ENCODE data around the gene SPIN2B. TPM values are rescaled to one million over a fixed set of nuclear protein-coding genes. Genes with fewer than 3 reads are reported as not detected.
"Not testable (repeated sequence)": the region's sequence is repeated elsewhere in the genome, so short reads cannot be mapped to it uniquely, and the experiment has no call there.

The SPIN2B gene
- total RNA-seq, 1 donor from 2014 or later, result 6.9 TPM

GRCh38 chrX:57135287-57135686 lies 13.9 kb upstream of the SPIN2B start:
- no peaks in the 10 kb centered on the region for H3K9me3 ChIP-seq
- H3K4me1 ChIP-seq, result no peaks in the 10 kb centered on the region
- intact Hi-C loops (cut with DNase I), result no loop called here
- H3K27me3 ChIP-seq, result no peaks in the 10 kb centered on the region
- TF ChIP-seq CTCF (IDR thresholded peaks at IDR 0.05), result no peak
- no peak overlapping the region for H3K4me3 ChIP-seq
- H3K36me3 ChIP-seq, result no peaks in the 10 kb centered on the region
- H3K27ac ChIP-seq, result no peak overlapping the region
- no peak for DNase-seq (ENCODE audit: low spot score in 2 of 2)

GRCh38 chrX:57134702-57135101 lies 13.4 kb upstream of the SPIN2B start:
- DNase-seq (ENCODE audit: low spot score in 2 of 2), result no peak
- no peak overlapping the region for H3K27ac ChIP-seq
- H3K4me3 ChIP-seq, result no peak overlapping the region
- no peaks in the 10 kb centered on the region for H3K36me3 ChIP-seq
- no peak for TF ChIP-seq CTCF (IDR thresholded peaks at IDR 0.05)
- H3K9me3 ChIP-seq, result no peaks in the 10 kb centered on the region
- no peaks in the 10 kb centered on the region for H3K4me1 ChIP-seq
- intact Hi-C loops (cut with DNase I), result no loop called here
- no peaks in the 10 kb centered on the region for H3K27me3 ChIP-seq

- Histone ChIP-seq H3K9me3 (no peaks in the 10 kb centered on the region), H3K4me1 (no peaks in the 10 kb centered on the region), H3K4me3 (no peak overlapping the region), H3K27ac (no peak overlapping the region), H3K27me3 (no peaks in the 10 kb centered on the region), H3K36me3 (no peaks in the 10 kb centered on the region)
- DNase-seq (ENCODE audit: low spot score in 2 of 2), result no peak
- intact Hi-C loops (cut with DNase I), result no loop called here
- no peak for TF ChIP-seq CTCF (IDR thresholded peaks at IDR 0.05)
Observed at GRCh38 chrX:57133706-57134105, 12.4 kb upstream of the SPIN2B start.

GRCh38 chrX:57133284-57133683 lies 11.9 kb upstream of the SPIN2B start:
- H3K36me3 ChIP-seq; H3K27me3 ChIP-seq; H3K9me3 ChIP-seq; H3K4me3 ChIP-seq; intact Hi-C loops (cut with DNase I); H3K4me1 ChIP-seq; DNase-seq (ENCODE audit: low spot score in 2 of 2); H3K27ac ChIP-seq: not testable (repeated sequence)

DNA sequence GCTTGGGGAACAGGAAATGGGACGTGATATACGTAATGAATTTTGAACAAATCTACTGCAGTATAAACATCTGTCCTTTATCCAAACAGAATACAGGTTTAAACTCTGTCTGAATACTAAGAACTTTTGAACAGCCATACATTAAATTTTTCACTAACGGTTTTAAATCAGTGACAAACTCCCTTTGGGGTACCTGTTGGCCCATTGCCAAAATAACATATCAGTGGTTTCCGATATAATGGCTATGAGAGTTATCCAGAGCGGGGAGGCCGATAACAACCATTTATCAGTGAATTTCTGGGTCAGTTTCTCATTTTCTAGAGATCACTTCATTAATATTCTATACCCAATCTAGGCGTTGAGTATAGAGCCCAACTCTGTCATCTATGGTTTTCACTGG lies 10.7 kb upstream of the SPIN2B start:
- no peaks in the 10 kb centered on the region for H3K36me3 ChIP-seq
- no peaks in the 10 kb centered on the region for H3K27me3 ChIP-seq
- intact Hi-C loops (cut with DNase I), result no loop called here
- no peak overlapping the region for H3K4me3 ChIP-seq
- no peaks in the 10 kb centered on the region for H3K9me3 ChIP-seq
- no peak overlapping the region for H3K27ac ChIP-seq
- no peak for TF ChIP-seq CTCF (IDR thresholded peaks at IDR 0.05)
- H3K4me1 ChIP-seq, result no peaks in the 10 kb centered on the region
- no peak for DNase-seq (ENCODE audit: low spot score in 2 of 2)

GRCh38 chrX:57121816-57122215 lies 468 bp upstream of the SPIN2B start:
- DNase-seq (ENCODE audit: low spot score in 2 of 2), result no peak
- H3K27me3 ChIP-seq, result no peaks in the 10 kb centered on the region
- intact Hi-C loops (cut with DNase I), result no loop called here
- peak overlapping the region; percentile 71 to 74 for H3K27ac ChIP-seq
- no peaks in the 10 kb centered on the region for H3K4me1 ChIP-seq
- no peaks in the 10 kb centered on the region for H3K36me3 ChIP-seq
- peak overlapping the region; percentile 54 to 71 for H3K4me3 ChIP-seq
- TF ChIP-seq CTCF (IDR thresholded peaks at IDR 0.05), result no peak
- H3K9me3 ChIP-seq, result no peaks in the 10 kb centered on the region

- Histone ChIP-seq H3K27ac (peak overlapping the region; percentile 71 to 74), H3K4me3 (peak overlapping the region; percentile 54 to 71)
- H3K36me3 ChIP-seq; H3K4me1 ChIP-seq; H3K9me3 ChIP-seq; intact Hi-C loops (cut with DNase I); H3K27me3 ChIP-seq; DNase-seq (ENCODE audit: low spot score in 2 of 2): not testable (repeated sequence)
Observed at GRCh38 chrX:57120619-57121161, 658 bp downstream of the SPIN2B start.

All from ascending aorta (tissue), 2 donors.